Mesothelial cell of epicardium (in vitro differentiated cells): ENCODE measurements around the gene UNC13A. TPM values are rescaled to one million over a fixed set of nuclear protein-coding genes. Genes with fewer than 3 reads are reported as not detected.

Experiments used
- DNase-seq, 2 experiments: peaks; one replicate each; pipeline ENCODE4 v3.0.0; 2021; ENCODE audit warnings: low spot score in 2 of 2; ENCODE audit not compliant: unreplicated experiment in 2 of 2
- H3K27ac Mint-ChIP-seq: 2 replicates; pipeline ENCODE4 v1.8.0; 2021; ENCODE audit warnings: mixed read lengths
- H3K27me3 Mint-ChIP-seq: 2 replicates; pipeline ENCODE4 v1.8.0; 2021; ENCODE audit warnings: low read depth, mixed read lengths
- H3K36me3 Mint-ChIP-seq: 2 replicates; pipeline ENCODE4 v1.8.0; 2021; ENCODE audit warnings: mixed read lengths
- H3K4me1 Mint-ChIP-seq: 2 replicates; pipeline ENCODE4 v1.8.0; 2021; ENCODE audit warnings: mixed read lengths
- H3K4me3 Mint-ChIP-seq: 2 replicates; pipeline ENCODE4 v1.8.0; 2021; ENCODE audit warnings: mild to moderate bottlenecking, moderate library complexity, mixed read lengths
- H3K9me3 Mint-ChIP-seq: 2 replicates; pipeline ENCODE4 v1.8.0; 2021; ENCODE audit warnings: mixed read lengths
- total RNA-seq: library from RNA; stranded (reverse); gene quantifications from 3 replicates; pipeline ENCODE4 v1.2.1, GENCODE V29; 2021
- TF ChIP-seq, protein P1 (sequence below): fragments of 200-600 bp; sonication (generic); IDR thresholded peaks from one replicate; pipeline ENCODE4 v1.5.0; 2021; ENCODE audit warnings: antibody characterized with exemption; ENCODE audit not compliant: unreplicated experiment

The UNC13A gene
- total RNA-seq, 1 donor from 2014 or later, result 1.1 TPM

DNA sequence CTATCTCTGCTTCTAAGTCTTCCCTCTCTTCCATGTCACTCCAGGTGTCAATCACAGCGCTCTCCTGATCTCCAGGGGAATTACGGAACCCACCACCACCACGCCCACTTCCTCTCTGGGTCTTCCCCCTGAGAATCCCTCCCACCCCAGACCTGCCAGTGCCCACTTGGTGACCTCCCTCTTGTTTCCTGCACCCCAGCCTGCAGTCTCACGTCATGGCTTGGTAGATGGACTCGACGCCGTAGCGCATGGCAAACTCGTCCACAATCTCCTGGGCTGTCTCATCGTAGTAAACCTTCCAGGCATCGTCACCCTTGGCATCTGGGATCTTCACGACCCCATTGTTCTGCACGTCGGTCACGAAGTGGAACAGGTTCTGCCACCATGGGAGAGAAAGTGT lies 47.0 kb downstream of the UNC13A start:
- DNase-seq, result no peak
- Mint-ChIP-seq H3K36me3 (no peaks in the 10 kb centered on the region), H3K4me3 (no peak overlapping the region), H3K27ac (no peak overlapping the region), H3K9me3 (no peaks in the 10 kb centered on the region), H3K27me3 (peaks cover 12% of the 10 kb centered on the region), H3K4me1 (no peaks in the 10 kb centered on the region)
- TF ChIP-seq, protein P1, sequence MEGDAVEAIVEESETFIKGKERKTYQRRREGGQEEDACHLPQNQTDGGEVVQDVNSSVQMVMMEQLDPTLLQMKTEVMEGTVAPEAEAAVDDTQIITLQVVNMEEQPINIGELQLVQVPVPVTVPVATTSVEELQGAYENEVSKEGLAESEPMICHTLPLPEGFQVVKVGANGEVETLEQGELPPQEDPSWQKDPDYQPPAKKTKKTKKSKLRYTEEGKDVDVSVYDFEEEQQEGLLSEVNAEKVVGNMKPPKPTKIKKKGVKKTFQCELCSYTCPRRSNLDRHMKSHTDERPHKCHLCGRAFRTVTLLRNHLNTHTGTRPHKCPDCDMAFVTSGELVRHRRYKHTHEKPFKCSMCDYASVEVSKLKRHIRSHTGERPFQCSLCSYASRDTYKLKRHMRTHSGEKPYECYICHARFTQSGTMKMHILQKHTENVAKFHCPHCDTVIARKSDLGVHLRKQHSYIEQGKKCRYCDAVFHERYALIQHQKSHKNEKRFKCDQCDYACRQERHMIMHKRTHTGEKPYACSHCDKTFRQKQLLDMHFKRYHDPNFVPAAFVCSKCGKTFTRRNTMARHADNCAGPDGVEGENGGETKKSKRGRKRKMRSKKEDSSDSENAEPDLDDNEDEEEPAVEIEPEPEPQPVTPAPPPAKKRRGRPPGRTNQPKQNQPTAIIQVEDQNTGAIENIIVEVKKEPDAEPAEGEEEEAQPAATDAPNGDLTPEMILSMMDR, result no peak

DNA sequence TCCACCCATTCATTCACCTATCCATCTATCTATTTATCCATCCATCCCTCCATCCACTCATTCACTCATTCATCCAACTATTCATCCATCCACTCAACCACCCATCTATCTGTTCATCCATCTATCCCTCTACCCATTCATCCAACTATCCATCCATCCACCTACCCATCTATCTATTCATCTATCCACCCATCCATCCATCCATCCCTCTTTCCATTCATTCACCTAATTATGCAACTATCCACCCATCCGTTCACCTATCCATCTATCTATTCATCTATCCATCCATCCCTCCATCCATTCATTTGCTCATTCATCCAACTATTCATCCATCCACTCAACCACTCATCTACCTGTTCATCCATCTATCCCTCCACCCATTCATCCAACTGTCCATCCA lies 54.5 kb downstream of the UNC13A start:
- H3K4me1 Mint-ChIP-seq, result no peaks in the 10 kb centered on the region
- no peak for DNase-seq
- H3K9me3 Mint-ChIP-seq, result no peaks in the 10 kb centered on the region
- H3K27me3 Mint-ChIP-seq, result peaks cover 5% of the 10 kb centered on the region
- H3K27ac Mint-ChIP-seq, result no peak overlapping the region
- H3K4me3 Mint-ChIP-seq, result no peak overlapping the region
- TF ChIP-seq, protein P1, result no peak
- H3K36me3 Mint-ChIP-seq, result no peaks in the 10 kb centered on the region

DNA sequence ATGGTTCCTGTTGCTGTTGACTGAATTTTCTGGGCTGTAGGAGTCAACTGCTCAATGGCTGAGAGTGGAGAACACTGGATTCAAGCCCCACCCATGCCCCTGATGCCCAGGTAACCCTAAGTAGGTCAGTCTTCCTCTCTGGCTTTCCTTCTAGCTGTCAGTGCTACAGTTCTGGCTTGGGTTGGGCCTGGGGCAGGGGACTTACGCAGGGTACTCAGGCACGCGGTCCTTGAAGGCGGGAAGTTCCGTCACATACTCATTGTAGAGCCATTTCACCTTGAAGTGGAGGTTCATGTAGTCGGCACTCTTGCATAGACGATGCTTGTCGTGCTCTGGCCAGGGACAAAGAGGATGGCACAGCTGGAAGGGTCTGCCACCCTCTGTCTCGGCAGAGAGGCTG lies 55.6 kb downstream of the UNC13A start:
- H3K27me3 Mint-ChIP-seq, result peaks cover 5% of the 10 kb centered on the region
- TF ChIP-seq, protein P1, result no peak
- no peaks in the 10 kb centered on the region for H3K36me3 Mint-ChIP-seq
- no peak for DNase-seq
- H3K4me1 Mint-ChIP-seq, result no peaks in the 10 kb centered on the region
- H3K4me3 Mint-ChIP-seq, result no peak overlapping the region
- H3K9me3 Mint-ChIP-seq, result no peaks in the 10 kb centered on the region
- no peak overlapping the region for H3K27ac Mint-ChIP-seq

DNA sequence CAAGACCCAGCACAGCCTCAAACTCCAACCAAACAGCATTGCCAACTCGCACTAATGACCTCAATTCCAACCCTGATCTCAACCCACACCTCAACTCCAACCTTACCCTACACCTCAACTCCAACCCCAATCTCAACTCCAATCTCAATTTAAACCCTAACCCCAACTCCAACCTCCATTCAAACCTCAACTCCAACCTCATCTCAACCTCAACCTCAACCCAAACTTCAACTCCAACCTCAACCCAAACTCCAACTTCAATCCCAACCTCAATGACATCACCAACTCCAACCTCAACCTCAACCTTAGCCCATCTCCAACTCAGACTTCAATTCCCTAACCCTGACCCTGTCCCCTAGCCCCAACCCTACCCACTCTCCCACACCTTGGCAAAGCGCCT lies 58.4 kb downstream of the UNC13A start:
- Mint-ChIP-seq H3K27me3 (no peaks in the 10 kb centered on the region), H3K9me3 (no peaks in the 10 kb centered on the region), H3K4me1 (no peaks in the 10 kb centered on the region), H3K4me3 (no peak overlapping the region), H3K27ac (no peak overlapping the region), H3K36me3 (no peaks in the 10 kb centered on the region)
- DNase-seq, result no peak
- TF ChIP-seq, protein P1, result no peak

DNA sequence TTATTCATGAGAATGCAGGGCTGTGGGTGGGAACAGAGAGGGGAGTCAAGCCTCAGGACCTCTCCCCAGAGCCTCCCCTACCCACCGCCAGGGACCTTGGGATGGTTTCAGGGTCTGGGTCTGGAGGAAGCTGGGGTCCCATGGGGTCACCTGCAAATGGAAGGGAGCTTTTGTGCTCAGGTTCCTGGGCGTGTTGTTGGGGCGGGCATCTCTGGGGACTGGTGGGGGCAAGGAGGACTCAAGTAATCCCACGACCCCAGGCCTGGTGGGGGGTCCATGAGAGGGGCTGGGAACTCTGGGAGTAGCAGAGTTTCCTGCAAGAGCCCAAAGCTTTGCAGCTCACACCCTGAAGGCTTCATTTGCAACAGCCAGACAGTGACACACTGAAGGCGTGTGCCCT lies 60.2 kb downstream of the UNC13A start:
- H3K4me3 Mint-ChIP-seq, result no peak overlapping the region
- H3K27me3 Mint-ChIP-seq, result no peaks in the 10 kb centered on the region
- TF ChIP-seq, protein P1, result no peak
- no peak overlapping the region for H3K27ac Mint-ChIP-seq
- H3K36me3 Mint-ChIP-seq, result no peaks in the 10 kb centered on the region
- DNase-seq, result no peak
- H3K4me1 Mint-ChIP-seq, result no peaks in the 10 kb centered on the region
- H3K9me3 Mint-ChIP-seq, result peaks cover under 1% of the 10 kb centered on the region

DNA sequence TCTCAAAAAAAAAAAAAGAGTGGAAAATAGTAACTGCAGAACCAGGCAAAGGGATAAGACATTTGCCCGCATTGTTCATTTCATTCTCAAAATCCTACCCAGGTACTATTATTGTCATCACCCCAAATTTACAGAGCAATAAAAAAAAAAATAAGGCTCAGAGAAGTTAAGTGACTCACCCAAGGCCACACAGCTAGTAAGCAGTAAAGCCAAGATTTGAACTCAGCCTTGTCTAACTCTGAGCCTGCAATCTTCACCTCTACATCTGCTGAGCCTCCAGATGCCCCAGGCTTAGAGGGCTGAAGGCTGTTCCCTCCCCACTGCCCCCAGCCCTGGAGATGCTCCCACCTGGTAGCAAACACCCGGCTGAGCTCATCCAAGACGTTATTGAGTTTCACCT lies 61.0 kb downstream of the UNC13A start:
- Mint-ChIP-seq H3K4me3 (no peak overlapping the region), H3K27me3 (no peaks in the 10 kb centered on the region), H3K27ac (no peak overlapping the region), H3K9me3 (peaks cover 8% of the 10 kb centered on the region), H3K36me3 (no peaks in the 10 kb centered on the region), H3K4me1 (no peaks in the 10 kb centered on the region)
- TF ChIP-seq, protein P1, result no peak
- no peak for DNase-seq
